PC-9 (cell line): ENCODE results near the gene SHISA3. TPM values are rescaled to one million over a fixed set of nuclear protein-coding genes. Genes with fewer than 3 reads are reported as not detected.

Source experiments
- BruUV-seq: library from RNA; stranded (reverse); fragments of 400-500 nt; replicated peaks from 2 replicates; lab custom pipeline; 2021; lab: Mats Ljungman, UMichigan
- CTCF ChIA-PET: fragments of 300-600 bp; sonication (Branson Sonifier 250); formaldehyde crosslinking; loops from one replicate; lab custom pipeline; 2022; ENCODE audit warnings: antibody characterized with exemption; lab: Charles Lee
- POLR2A ChIA-PET: fragments of 300-600 bp; sonication (Branson Sonifier 250); formaldehyde crosslinking; loops from one replicate; lab custom pipeline; 2022; ENCODE audit warnings: antibody characterized with exemption; ENCODE audit not compliant: unreplicated experiment; lab: Charles Lee
- DNase-seq, 2 experiments: peaks; one replicate each; pipeline versions ENCODE4 v3.0.0 to v3.0.0-alpha.2; 2015 to 2022; ENCODE audit warnings: mixed read lengths in 1 of 2
- H2AFZ ChIP-seq: fragments of 200-600 bp; sonication (generic); 2 replicates; pipeline ENCODE4 v1.8.1; 2017; ENCODE audit warnings: antibody characterized with exemption
- H3F3A ChIP-seq: fragments of 200-600 bp; sonication (generic); 2 replicates; pipeline ENCODE4 v1.8.1; 2017; ENCODE audit warnings: antibody characterized with exemption, mild to moderate bottlenecking, low read depth; ENCODE audit not compliant: insufficient read depth
- H3K27ac ChIP-seq: fragments of 200-600 bp; sonication (generic); 2 replicates; pipeline ENCODE4 v1.6.1; 2016; ENCODE audit warnings: mixed run types
- H3K27me3 ChIP-seq: fragments of 200-600 bp; sonication (generic); 2 replicates; pipeline ENCODE4 v1.6.1; 2016; ENCODE audit warnings: low read depth, mixed run types; ENCODE audit not compliant: insufficient read depth
- H3K36me3 ChIP-seq: fragments of 200-600 bp; sonication (generic); 2 replicates; pipeline ENCODE4 v1.6.1; 2016; ENCODE audit warnings: low read depth, mixed run types
- H3K4me1 ChIP-seq: fragments of 200-600 bp; sonication (generic); replicated peaks from 2 replicates; pipeline ENCODE4 v1.6.1; 2016; ENCODE audit warnings: mixed run types; ENCODE audit not compliant: insufficient read depth
- H3K4me2 ChIP-seq: fragments of 200-600 bp; sonication (generic); 2 replicates; pipeline ENCODE4 v1.6.1; 2017; ENCODE audit warnings: mixed run types
- H3K4me3 ChIP-seq: fragments of 200-600 bp; sonication (generic); 2 replicates; pipeline ENCODE4 v1.6.1; 2016; ENCODE audit warnings: mixed run types
- H3K79me2 ChIP-seq: fragments of 200-600 bp; sonication (generic); 2 replicates; pipeline ENCODE4 v1.6.1; 2017; ENCODE audit warnings: low read depth, mixed run types
- H3K9me2 ChIP-seq: fragments of 200-600 bp; sonication (generic); 2 replicates; pipeline ENCODE4 v1.8.1; 2017; ENCODE audit warnings: mild to moderate bottlenecking; ENCODE audit not compliant: insufficient read depth
- H3K9me3 ChIP-seq: fragments of 200-600 bp; sonication (generic); 2 replicates; pipeline ENCODE4 v1.8.1; 2016; ENCODE audit warnings: low read depth; ENCODE audit not compliant: insufficient read depth
- H4K20me1 ChIP-seq: fragments of 200-600 bp; sonication (generic); 2 replicates; pipeline ENCODE4 v1.8.1; 2017; ENCODE audit not compliant: insufficient read depth
- EZH2 ChIP-seq: fragments of 200-600 bp; sonication (generic); IDR thresholded peaks from 2 replicates; pipeline ENCODE4 v1.8.0; 2017; ENCODE audit warnings: antibody characterized with exemption, low read depth
- intact Hi-C: fragments of 100-400 bp; cut with micrococcal nuclease; formaldehyde crosslinking; loops from one replicate; pipeline ENCODE4 v1.10.0; 2022; ENCODE audit not compliant: unreplicated experiment
- total RNA-seq: library from RNA; stranded (reverse); gene quantifications from 2 replicates; pipeline ENCODE4 v1.2.3, GENCODE V29; 2021
- TF ChIP-seq, protein P1 (sequence below): fragments of 200-600 bp; sonication (generic); conservative IDR thresholded peaks from 2 replicates; pipeline ENCODE4 v1.6.1; 2017; ENCODE audit warnings: mixed run types, antibody characterized with exemption, mild to moderate bottlenecking, moderate library complexity

Gene SHISA3
- total RNA-seq, 1 experiment from 2014 or later, result not detected

DNA sequence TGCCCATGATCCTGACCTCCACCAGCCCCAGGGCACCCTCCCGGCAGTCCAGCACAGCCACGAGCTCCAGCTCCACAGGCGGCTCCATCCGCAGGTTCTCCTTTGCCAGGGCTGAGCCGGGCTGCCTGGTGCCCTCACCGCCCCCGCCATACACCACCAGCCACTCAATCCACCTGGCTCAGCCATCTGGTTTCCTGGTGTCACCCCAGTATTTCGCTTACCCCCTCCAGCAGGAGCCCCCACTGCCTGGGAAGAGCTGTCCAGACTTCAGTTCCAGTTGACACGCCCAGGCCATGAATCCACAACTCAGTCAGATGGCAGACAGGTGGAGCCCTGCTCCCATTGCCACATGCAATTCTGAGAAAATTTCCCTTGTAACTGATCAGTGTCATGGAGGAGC is 3.9 kb downstream of the SHISA3 start:
- no peaks in the 10 kb centered on the region for H3K79me2 ChIP-seq
- no peak overlapping the region for H3K4me2 ChIP-seq
- H3K9me2 ChIP-seq, result no peaks in the 10 kb centered on the region
- H3K36me3 ChIP-seq, result no peaks in the 10 kb centered on the region
- TF ChIP-seq EZH2, result no peak
- TF ChIP-seq, protein P1, sequence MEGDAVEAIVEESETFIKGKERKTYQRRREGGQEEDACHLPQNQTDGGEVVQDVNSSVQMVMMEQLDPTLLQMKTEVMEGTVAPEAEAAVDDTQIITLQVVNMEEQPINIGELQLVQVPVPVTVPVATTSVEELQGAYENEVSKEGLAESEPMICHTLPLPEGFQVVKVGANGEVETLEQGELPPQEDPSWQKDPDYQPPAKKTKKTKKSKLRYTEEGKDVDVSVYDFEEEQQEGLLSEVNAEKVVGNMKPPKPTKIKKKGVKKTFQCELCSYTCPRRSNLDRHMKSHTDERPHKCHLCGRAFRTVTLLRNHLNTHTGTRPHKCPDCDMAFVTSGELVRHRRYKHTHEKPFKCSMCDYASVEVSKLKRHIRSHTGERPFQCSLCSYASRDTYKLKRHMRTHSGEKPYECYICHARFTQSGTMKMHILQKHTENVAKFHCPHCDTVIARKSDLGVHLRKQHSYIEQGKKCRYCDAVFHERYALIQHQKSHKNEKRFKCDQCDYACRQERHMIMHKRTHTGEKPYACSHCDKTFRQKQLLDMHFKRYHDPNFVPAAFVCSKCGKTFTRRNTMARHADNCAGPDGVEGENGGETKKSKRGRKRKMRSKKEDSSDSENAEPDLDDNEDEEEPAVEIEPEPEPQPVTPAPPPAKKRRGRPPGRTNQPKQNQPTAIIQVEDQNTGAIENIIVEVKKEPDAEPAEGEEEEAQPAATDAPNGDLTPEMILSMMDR, result no peak
- POLR2A ChIA-PET, result no interaction called here
- H3F3A ChIP-seq, result no peaks in the 10 kb centered on the region
- H3K27me3 ChIP-seq, result peaks cover 30% of the 10 kb centered on the region
- intact Hi-C loops, result no loop called here
- CTCF ChIA-PET, result no interaction called here
- H3K27ac ChIP-seq, result no peak overlapping the region
- no peaks in the 10 kb centered on the region; the same call in 1 of the 2 replicates for H4K20me1 ChIP-seq
- no peak for DNase-seq
- H2AFZ ChIP-seq, result no peak overlapping the region
- H3K4me3 ChIP-seq, result no peak overlapping the region
- BruUV-seq, result no TSS peak
- no peaks in the 10 kb centered on the region for H3K4me1 ChIP-seq
- H3K9me3 ChIP-seq, result no peaks in the 10 kb centered on the region

DNA sequence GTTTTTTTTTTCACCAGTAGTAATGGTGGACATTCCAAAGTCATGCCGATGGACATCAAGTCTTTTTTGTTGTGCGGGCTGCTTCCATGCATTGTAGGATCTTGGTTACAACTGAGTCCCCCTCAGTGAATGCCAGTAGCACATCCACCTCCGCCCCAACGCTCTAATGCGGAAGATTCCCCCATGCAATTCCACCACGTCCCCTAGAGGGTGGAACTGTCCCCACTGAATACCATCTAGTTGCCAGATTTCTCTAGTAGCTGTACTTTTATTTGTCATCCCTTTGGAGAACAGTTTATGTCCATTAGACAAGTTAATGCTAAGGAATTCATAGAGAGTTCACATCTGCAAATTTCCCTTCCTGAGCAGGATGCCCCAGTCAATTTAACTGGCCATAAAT is 6.7 kb downstream of the SHISA3 start:
- no peak for TF ChIP-seq EZH2
- TF ChIP-seq, protein P1, result no peak
- Histone ChIP-seq H3K4me3 (no peak overlapping the region), H3K27me3 (peaks cover 27% of the 10 kb centered on the region), H3K79me2 (no peaks in the 10 kb centered on the region), H3K9me2 (no peaks in the 10 kb centered on the region), H4K20me1 (no peaks in the 10 kb centered on the region; the same call in 1 of the 2 replicates), H3K4me2 (no peak overlapping the region), H3K27ac (no peak overlapping the region), H2AFZ (no peak overlapping the region), H3F3A (no peaks in the 10 kb centered on the region), H3K9me3 (no peaks in the 10 kb centered on the region), H3K4me1 (no peaks in the 10 kb centered on the region), H3K36me3 (no peaks in the 10 kb centered on the region)
- ChIA-PET POLR2A (no interaction called here), CTCF (no interaction called here)
- DNase-seq, result no peak
- BruUV-seq, result no TSS peak
- intact Hi-C loops, result no loop called here

DNA sequence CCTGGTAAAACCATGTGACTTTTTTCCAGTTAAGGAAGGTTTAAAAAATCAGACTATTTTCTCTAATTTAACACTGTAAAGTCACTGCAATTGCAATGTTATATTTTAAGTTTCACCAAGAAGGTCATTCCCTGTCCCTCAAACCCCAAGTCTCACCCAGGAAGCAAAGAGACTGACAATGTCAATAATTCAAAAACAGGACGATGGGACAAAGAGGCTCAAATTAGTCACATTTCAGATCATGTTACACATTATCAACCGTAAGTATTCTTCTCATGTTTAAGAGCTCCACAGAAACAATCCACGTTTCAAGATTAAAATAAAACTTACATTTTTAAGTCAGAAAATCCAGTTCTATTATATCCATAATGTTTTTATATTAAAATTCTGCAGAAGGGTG is 13.2 kb downstream of the SHISA3 start:
- Histone ChIP-seq H3K4me2 (no peak overlapping the region), H3K27ac (no peak overlapping the region), H3K36me3 (no peaks in the 10 kb centered on the region), H3K79me2 (no peaks in the 10 kb centered on the region), H3K9me3 (0 out of 2 replicates have a peak, but pooled peaks cover 4% of the 10 kb centered on the region), H3K9me2 (no peaks in the 10 kb centered on the region; the same call in 1 of the 2 replicates), H3K4me1 (0 out of 2 replicates have a peak, but pooled peaks cover 4% of the 10 kb centered on the region), H3F3A (no peaks in the 10 kb centered on the region; the same call in 1 of the 2 replicates), H3K4me3 (no peak overlapping the region), H3K27me3 (peaks cover 6% of the 10 kb centered on the region; the same call in 1 of the 2 replicates), H4K20me1 (no peaks in the 10 kb centered on the region), H2AFZ (no peak overlapping the region)
- no peak for DNase-seq
- POLR2A ChIA-PET, result no interaction called here
- BruUV-seq, result no TSS peak
- intact Hi-C loops, result no loop called here
- TF ChIP-seq, protein P1, result no peak
- no peak for TF ChIP-seq EZH2
- CTCF ChIA-PET, result no interaction called here
